GM19023 (cell line): ENCODE measurements around the gene FGFR2.
"Not testable (repeated sequence)": the region's sequence is repeated elsewhere in the genome, so short reads cannot be mapped to it uniquely, and the experiment has no call there.

Experiments
- ATAC-seq: cut with Tn5 transposase; IDR thresholded peaks from one replicate; pipeline ENCODE4 v1.9.1; 2021; ENCODE audit warnings: mild to moderate bottlenecking, moderate library complexity; ENCODE audit not compliant: unreplicated experiment

FGFR2 gene

GRCh38 chr10:121526135-121526790, 72.0 kb downstream of the FGFR2 start:
- ATAC-seq: no peak

GRCh38 chr10:121525251-121526134, 72.8 kb downstream of the FGFR2 start:
- ATAC-seq: no peak

GRCh38 chr10:121524157-121524817, 74.0 kb downstream of the FGFR2 start:
- no peak for ATAC-seq

- no peak for ATAC-seq
Observed at GRCh38 chr10:121522831-121523230, 75.4 kb downstream of the FGFR2 start.

GRCh38 chr10:121521794-121522556, 76.3 kb downstream of the FGFR2 start:
- no peak for ATAC-seq

- not testable (repeated sequence) for ATAC-seq
Observed at GRCh38 chr10:121520526-121520925, 77.7 kb downstream of the FGFR2 start.

- ATAC-seq: no peak
Observed at GRCh38 chr10:121519901-121520493, 78.2 kb downstream of the FGFR2 start.

GRCh38 chr10:121519411-121519810, 78.8 kb downstream of the FGFR2 start:
- no peak for ATAC-seq

GRCh38 chr10:121518333-121518732, 79.9 kb downstream of the FGFR2 start:
- ATAC-seq: no peak

GRCh38 chr10:121516093-121516865, 82.0 kb downstream of the FGFR2 start:
- ATAC-seq: no peak

- ATAC-seq: no peak
Observed at GRCh38 chr10:121514141-121514865, 83.9 kb downstream of the FGFR2 start.

- ATAC-seq: no peak
Observed at GRCh38 chr10:121511943-121512342, 86.3 kb downstream of the FGFR2 start.

GRCh38 chr10:121511460-121511859, 86.8 kb downstream of the FGFR2 start:
- ATAC-seq: no peak

GRCh38 chr10:121510201-121510771, 88.0 kb downstream of the FGFR2 start:
- ATAC-seq: no peak

GRCh38 chr10:121509796-121510195, 88.4 kb downstream of the FGFR2 start:
- no peak for ATAC-seq

GRCh38 chr10:121509112-121509511, 89.1 kb downstream of the FGFR2 start:
- no peak for ATAC-seq

GRCh38 chr10:121503587-121504051, 94.6 kb downstream of the FGFR2 start:
- no peak for ATAC-seq

GRCh38 chr10:121501796-121502195, 96.4 kb downstream of the FGFR2 start:
- ATAC-seq: no peak
